GM23338 (cell line): Measurements from ENCODE around the gene IGF2BP1. TPM values are rescaled to one million over a fixed set of nuclear protein-coding genes. Genes with fewer than 3 reads are reported as not detected.

Experiments used
- ATAC-seq: fragments of 200-7000 bp; cut with Tn5 transposase; 3 replicates; pipeline ENCODE4 v1.9.1; 2020
- DNase-seq: peaks from one replicate; pipeline ENCODE4 v3.0.0-alpha.2; 2015; ENCODE audit warnings: low spot score
- H2AFZ ChIP-seq: fragments of 200-600 bp; sonication (generic); 2 replicates; pipeline ENCODE4 v1.8.0; 2016; ENCODE audit warnings: antibody characterized with exemption, mild to moderate bottlenecking, moderate library complexity
- H3F3A ChIP-seq: fragments of 200-600 bp; sonication (generic); replicated peaks from 2 replicates; pipeline ENCODE4 v1.8.0; 2017; ENCODE audit warnings: antibody characterized with exemption, mixed run types, low read depth
- H3K27ac ChIP-seq: fragments of 200-600 bp; sonication (generic); 2 replicates; pipeline ENCODE4 v1.6.1; 2016; ENCODE audit warnings: low read depth
- H3K27me3 ChIP-seq: fragments of 200-600 bp; sonication (generic); 2 replicates; pipeline ENCODE4 v1.8.0; 2016; ENCODE audit warnings: mild to moderate bottlenecking, mixed run types, moderate library complexity; ENCODE audit not compliant: insufficient read depth
- H3K36me3 ChIP-seq: fragments of 200-600 bp; sonication (generic); 2 replicates; pipeline ENCODE4 v1.8.0; 2016; ENCODE audit warnings: mild to moderate bottlenecking; ENCODE audit not compliant: insufficient read depth
- H3K4me1 ChIP-seq: fragments of 200-600 bp; sonication (generic); 2 replicates; pipeline ENCODE4 v1.8.0; 2016; ENCODE audit warnings: mild to moderate bottlenecking, moderate library complexity; ENCODE audit not compliant: insufficient read depth
- H3K4me2 ChIP-seq: fragments of 200-600 bp; sonication (generic); 2 replicates; pipeline ENCODE4 v1.7.1; 2017; ENCODE audit warnings: mixed run types
- H3K4me3 ChIP-seq: fragments of 200-600 bp; sonication (generic); 2 replicates; pipeline ENCODE4 v1.6.1; 2016; ENCODE audit warnings: mixed run types
- H3K79me2 ChIP-seq: fragments of 200-600 bp; sonication (generic); replicated peaks from 2 replicates; pipeline ENCODE4 v1.8.0; 2017; ENCODE audit warnings: mild to moderate bottlenecking; ENCODE audit not compliant: insufficient read depth
- H3K9me2 ChIP-seq: fragments of 200-600 bp; sonication (generic); 2 replicates; pipeline ENCODE4 v1.8.0; 2017; ENCODE audit not compliant: insufficient read depth
- H4K20me1 ChIP-seq: fragments of 200-600 bp; sonication (generic); replicated peaks from 2 replicates; pipeline ENCODE4 v1.8.0; 2017; ENCODE audit warnings: mild to moderate bottlenecking; ENCODE audit not compliant: insufficient read depth
- H3K27ac Mint-ChIP-seq: 2 replicates; pipeline ENCODE4 v1.8.0; 2020; ENCODE audit warnings: inconsistent platforms, mild to moderate bottlenecking, moderate library complexity, mixed read lengths
- H3K27me3 Mint-ChIP-seq: 3 replicates; pipeline ENCODE4 v1.8.0; 2022; ENCODE audit warnings: low read depth, mild to moderate bottlenecking, moderate library complexity, mixed read lengths, inconsistent platforms; ENCODE audit not compliant: insufficient read depth, poor library complexity
- H3K36me3 Mint-ChIP-seq: 3 replicates; pipeline ENCODE4 v1.8.0; 2021; ENCODE audit warnings: low read depth, mild to moderate bottlenecking, inconsistent platforms, moderate library complexity, mixed read lengths
- H3K4me1 Mint-ChIP-seq: 3 replicates; pipeline ENCODE4 v1.8.0; 2020; ENCODE audit warnings: mild to moderate bottlenecking, inconsistent platforms, mixed read lengths
- H3K4me3 Mint-ChIP-seq: 3 replicates; pipeline ENCODE4 v1.8.0; 2021; ENCODE audit warnings: moderate library complexity, mild to moderate bottlenecking, inconsistent platforms, mixed read lengths
- H3K9me3 Mint-ChIP-seq: 3 replicates; pipeline ENCODE4 v1.8.0; 2020; ENCODE audit warnings: moderate library complexity, mild to moderate bottlenecking, inconsistent platforms, mixed read lengths
- CREB1 ChIP-seq: fragments of 250-450 bp; sonication (Bioruptor Pico); IDR thresholded peaks from 2 replicates; pipeline ENCODE4 v1.5.0; 2020; ENCODE audit warnings: low read depth, mild to moderate bottlenecking, moderate library complexity
- EZH2 ChIP-seq: fragments of 200-600 bp; sonication (generic); IDR thresholded peaks from one replicate; pipeline ENCODE4 v1.8.0; 2017; ENCODE audit warnings: antibody characterized with exemption, mild to moderate bottlenecking, low read depth; ENCODE audit not compliant: unreplicated experiment
- EZH2phosphoT487 ChIP-seq: fragments of 200-600 bp; sonication (generic); IDR thresholded peaks from one replicate; pipeline ENCODE4 v1.8.1; 2018; ENCODE audit warnings: antibody characterized with exemption; ENCODE audit not compliant: unreplicated experiment
- JUNB ChIP-seq: IDR thresholded peaks from one replicate; pipeline ENCODE4 v1.6.1; 2016; ENCODE audit warnings: antibody characterized with exemption; ENCODE audit not compliant: unreplicated experiment
- NANOG ChIP-seq: IDR thresholded peaks from 2 replicates; pipeline ENCODE4 v1.6.1; 2016; ENCODE audit warnings: antibody characterized with exemption, borderline replicate concordance
- POLR2AphosphoS5 ChIP-seq: IDR thresholded peaks from 2 replicates; pipeline ENCODE4 v1.6.1; 2016; ENCODE audit warnings: antibody characterized with exemption, low read depth
- STAT1 ChIP-seq: IDR thresholded peaks from one replicate; pipeline ENCODE4 v1.6.1; 2016; ENCODE audit warnings: antibody characterized with exemption; ENCODE audit not compliant: unreplicated experiment
- ZNF114 ChIP-seq: fragments of 250-450 bp; sonication (Bioruptor Pico); IDR thresholded peaks from 2 replicates; pipeline ENCODE4 v1.5.0; 2020; ENCODE audit warnings: mild to moderate bottlenecking, moderate library complexity
- ZNF331 ChIP-seq: fragments of 250-450 bp; sonication (Bioruptor Pico); IDR thresholded peaks from 2 replicates; pipeline ENCODE4 v1.5.0; 2020; ENCODE audit warnings: low read depth, mild to moderate bottlenecking, moderate library complexity
- polyA plus RNA-seq: library from polyadenylated mRNA; unstranded; fragments of >200 nt; fragmentation: Nextera tagmentation; extraction: Ambion mirVana; gene quantifications from 2 replicates; pipeline ENCODE4 v1.2.1, GENCODE V29; 2016
- total RNA-seq: library from RNA; depleted of rRNA; stranded (reverse); fragments of >200 nt; shearing (Covaris generic); gene quantifications from 2 replicates; pipeline ENCODE4 v1.2.3, GENCODE V29; 2014
- TF ChIP-seq, protein P1 (sequence below): IDR thresholded peaks from one replicate; pipeline ENCODE4 v1.6.1; 2018; ENCODE audit warnings: antibody characterized with exemption; ENCODE audit not compliant: unreplicated experiment
- TF ChIP-seq, protein P2 (sequence below), 2 experiments: fragments of 200-600 bp in 1 of 2; sonication (generic) in 1 of 2; conservative IDR thresholded peaks; 2 replicates each; pipeline versions ENCODE4 v1.5.1 to v1.6.1; 2016 to 2017; ENCODE audit warnings: antibody characterized with exemption in 2 of 2, low read depth in 2 of 2, mild to moderate bottlenecking in 2 of 2, moderate library complexity in 1 of 2
- TF ChIP-seq, protein P3 (sequence below): fragments of 250-450 bp; sonication (Bioruptor Pico); IDR thresholded peaks from 2 replicates; pipeline ENCODE4 v1.5.0; 2020; ENCODE audit warnings: mild to moderate bottlenecking, moderate library complexity
- TF ChIP-seq, protein P4 (sequence below): IDR thresholded peaks from 2 replicates; pipeline ENCODE4 v1.6.1; 2016; ENCODE audit warnings: antibody characterized with exemption

Gene IGF2BP1
- total and polyA plus RNA-seq, 2 experiments from 2014 or later = 68.6 to 249 TPM

DNA sequence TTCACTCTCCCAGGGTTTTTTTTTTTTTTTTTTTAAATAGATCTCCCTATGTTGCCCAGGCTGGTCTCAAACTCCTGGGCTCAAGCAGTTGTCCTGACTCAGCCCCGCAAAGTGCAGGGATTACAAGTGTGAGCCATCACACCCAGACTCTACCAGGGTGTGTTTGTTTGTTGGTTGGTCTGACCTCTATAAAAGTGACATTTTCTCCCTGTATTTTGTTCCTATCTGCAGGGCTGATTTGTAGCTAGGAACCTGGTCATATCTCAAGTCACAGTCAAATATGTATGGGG lies 89.1 kb downstream of the IGF2BP1 start:
- Histone ChIP-seq H3K4me2 (no peak overlapping the region), H2AFZ (no peak overlapping the region), H3K4me3 (no peak overlapping the region), H3K9me2 (no peaks in the 10 kb centered on the region), H4K20me1 (no peaks in the 10 kb centered on the region), H3K27ac (no peak overlapping the region), H3K27me3 (no peaks in the 10 kb centered on the region), H3F3A (no peaks in the 10 kb centered on the region), H3K79me2 (no peaks in the 10 kb centered on the region), H3K4me1 (peaks cover 5% of the 10 kb centered on the region), H3K36me3 (no peaks in the 10 kb centered on the region)
- H3K27ac Mint-ChIP-seq = no peak overlapping the region
- H3K9me3 Mint-ChIP-seq = no peaks in the 10 kb centered on the region; the same call in 2 of the 3 replicates
- ATAC-seq (no peak; the same call in 2 of the 3 replicates), DNase-seq (no peak)
- H3K27me3 Mint-ChIP-seq = peaks cover 7% of the 10 kb centered on the region
- TF ChIP-seq, protein P1, sequence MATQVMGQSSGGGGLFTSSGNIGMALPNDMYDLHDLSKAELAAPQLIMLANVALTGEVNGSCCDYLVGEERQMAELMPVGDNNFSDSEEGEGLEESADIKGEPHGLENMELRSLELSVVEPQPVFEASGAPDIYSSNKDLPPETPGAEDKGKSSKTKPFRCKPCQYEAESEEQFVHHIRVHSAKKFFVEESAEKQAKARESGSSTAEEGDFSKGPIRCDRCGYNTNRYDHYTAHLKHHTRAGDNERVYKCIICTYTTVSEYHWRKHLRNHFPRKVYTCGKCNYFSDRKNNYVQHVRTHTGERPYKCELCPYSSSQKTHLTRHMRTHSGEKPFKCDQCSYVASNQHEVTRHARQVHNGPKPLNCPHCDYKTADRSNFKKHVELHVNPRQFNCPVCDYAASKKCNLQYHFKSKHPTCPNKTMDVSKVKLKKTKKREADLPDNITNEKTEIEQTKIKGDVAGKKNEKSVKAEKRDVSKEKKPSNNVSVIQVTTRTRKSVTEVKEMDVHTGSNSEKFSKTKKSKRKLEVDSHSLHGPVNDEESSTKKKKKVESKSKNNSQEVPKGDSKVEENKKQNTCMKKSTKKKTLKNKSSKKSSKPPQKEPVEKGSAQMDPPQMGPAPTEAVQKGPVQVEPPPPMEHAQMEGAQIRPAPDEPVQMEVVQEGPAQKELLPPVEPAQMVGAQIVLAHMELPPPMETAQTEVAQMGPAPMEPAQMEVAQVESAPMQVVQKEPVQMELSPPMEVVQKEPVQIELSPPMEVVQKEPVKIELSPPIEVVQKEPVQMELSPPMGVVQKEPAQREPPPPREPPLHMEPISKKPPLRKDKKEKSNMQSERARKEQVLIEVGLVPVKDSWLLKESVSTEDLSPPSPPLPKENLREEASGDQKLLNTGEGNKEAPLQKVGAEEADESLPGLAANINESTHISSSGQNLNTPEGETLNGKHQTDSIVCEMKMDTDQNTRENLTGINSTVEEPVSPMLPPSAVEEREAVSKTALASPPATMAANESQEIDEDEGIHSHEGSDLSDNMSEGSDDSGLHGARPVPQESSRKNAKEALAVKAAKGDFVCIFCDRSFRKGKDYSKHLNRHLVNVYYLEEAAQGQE = no peak
- TF ChIP-seq, protein P2, sequence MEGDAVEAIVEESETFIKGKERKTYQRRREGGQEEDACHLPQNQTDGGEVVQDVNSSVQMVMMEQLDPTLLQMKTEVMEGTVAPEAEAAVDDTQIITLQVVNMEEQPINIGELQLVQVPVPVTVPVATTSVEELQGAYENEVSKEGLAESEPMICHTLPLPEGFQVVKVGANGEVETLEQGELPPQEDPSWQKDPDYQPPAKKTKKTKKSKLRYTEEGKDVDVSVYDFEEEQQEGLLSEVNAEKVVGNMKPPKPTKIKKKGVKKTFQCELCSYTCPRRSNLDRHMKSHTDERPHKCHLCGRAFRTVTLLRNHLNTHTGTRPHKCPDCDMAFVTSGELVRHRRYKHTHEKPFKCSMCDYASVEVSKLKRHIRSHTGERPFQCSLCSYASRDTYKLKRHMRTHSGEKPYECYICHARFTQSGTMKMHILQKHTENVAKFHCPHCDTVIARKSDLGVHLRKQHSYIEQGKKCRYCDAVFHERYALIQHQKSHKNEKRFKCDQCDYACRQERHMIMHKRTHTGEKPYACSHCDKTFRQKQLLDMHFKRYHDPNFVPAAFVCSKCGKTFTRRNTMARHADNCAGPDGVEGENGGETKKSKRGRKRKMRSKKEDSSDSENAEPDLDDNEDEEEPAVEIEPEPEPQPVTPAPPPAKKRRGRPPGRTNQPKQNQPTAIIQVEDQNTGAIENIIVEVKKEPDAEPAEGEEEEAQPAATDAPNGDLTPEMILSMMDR (conservative IDR thresholded peaks at IDR 0.05; ENCODE audit: low read depth in 2 of 2) = no peak
- TF ChIP-seq, protein P3, sequence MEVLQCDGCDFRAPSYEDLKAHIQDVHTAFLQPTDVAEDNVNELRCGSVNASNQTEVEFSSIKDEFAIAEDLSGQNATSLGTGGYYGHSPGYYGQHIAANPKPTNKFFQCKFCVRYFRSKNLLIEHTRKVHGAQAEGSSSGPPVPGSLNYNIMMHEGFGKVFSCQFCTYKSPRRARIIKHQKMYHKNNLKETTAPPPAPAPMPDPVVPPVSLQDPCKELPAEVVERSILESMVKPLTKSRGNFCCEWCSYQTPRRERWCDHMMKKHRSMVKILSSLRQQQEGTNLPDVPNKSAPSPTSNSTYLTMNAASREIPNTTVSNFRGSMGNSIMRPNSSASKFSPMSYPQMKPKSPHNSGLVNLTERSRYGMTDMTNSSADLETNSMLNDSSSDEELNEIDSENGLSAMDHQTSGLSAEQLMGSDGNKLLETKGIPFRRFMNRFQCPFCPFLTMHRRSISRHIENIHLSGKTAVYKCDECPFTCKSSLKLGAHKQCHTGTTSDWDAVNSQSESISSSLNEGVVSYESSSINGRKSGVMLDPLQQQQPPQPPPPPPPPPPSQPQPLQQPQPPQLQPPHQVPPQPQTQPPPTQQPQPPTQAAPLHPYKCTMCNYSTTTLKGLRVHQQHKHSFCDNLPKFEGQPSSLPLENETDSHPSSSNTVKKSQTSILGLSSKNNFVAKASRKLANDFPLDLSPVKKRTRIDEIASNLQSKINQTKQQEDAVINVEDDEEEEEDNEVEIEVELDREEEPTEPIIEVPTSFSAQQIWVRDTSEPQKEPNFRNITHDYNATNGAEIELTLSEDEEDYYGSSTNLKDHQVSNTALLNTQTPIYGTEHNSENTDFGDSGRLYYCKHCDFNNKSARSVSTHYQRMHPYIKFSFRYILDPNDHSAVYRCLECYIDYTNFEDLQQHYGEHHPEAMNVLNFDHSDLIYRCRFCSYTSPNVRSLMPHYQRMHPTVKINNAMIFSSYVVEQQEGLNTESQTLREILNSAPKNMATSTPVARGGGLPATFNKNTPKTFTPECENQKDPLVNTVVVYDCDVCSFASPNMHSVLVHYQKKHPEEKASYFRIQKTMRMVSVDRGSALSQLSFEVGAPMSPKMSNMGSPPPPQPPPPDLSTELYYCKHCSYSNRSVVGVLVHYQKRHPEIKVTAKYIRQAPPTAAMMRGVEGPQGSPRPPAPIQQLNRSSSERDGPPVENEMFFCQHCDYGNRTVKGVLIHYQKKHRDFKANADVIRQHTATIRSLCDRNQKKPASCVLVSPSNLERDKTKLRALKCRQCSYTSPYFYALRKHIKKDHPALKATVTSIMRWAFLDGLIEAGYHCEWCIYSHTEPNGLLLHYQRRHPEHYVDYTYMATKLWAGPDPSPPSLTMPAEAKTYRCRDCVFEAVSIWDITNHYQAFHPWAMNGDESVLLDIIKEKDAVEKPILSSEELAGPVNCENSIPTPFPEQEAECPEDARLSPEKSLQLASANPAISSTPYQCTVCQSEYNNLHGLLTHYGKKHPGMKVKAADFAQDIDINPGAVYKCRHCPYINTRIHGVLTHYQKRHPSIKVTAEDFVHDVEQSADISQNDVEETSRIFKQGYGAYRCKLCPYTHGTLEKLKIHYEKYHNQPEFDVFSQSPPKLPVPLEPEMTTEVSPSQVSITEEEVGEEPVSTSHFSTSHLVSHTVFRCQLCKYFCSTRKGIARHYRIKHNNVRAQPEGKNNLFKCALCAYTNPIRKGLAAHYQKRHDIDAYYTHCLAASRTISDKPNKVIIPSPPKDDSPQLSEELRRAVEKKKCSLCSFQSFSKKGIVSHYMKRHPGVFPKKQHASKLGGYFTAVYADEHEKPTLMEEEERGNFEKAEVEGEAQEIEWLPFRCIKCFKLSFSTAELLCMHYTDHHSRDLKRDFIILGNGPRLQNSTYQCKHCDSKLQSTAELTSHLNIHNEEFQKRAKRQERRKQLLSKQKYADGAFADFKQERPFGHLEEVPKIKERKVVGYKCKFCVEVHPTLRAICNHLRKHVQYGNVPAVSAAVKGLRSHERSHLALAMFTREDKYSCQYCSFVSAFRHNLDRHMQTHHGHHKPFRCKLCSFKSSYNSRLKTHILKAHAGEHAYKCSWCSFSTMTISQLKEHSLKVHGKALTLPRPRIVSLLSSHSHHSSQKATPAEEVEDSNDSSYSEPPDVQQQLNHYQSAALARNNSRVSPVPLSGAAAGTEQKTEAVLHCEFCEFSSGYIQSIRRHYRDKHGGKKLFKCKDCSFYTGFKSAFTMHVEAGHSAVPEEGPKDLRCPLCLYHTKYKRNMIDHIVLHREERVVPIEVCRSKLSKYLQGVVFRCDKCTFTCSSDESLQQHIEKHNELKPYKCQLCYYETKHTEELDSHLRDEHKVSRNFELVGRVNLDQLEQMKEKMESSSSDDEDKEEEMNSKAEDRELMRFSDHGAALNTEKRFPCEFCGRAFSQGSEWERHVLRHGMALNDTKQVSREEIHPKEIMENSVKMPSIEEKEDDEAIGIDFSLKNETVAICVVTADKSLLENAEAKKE (CRISPR knock-in tag) = no peak
- TF ChIP-seq EZH2phosphoT487 (no peak), POLR2AphosphoS5 (no peak), EZH2 (no peak), JUNB (no peak), ZNF331 (CRISPR knock-in tag) (no peak), STAT1 (no peak), ZNF114 (CRISPR knock-in tag) (no peak), NANOG (no peak), CREB1 (CRISPR knock-in tag) (no peak)
- TF ChIP-seq, protein P4, sequence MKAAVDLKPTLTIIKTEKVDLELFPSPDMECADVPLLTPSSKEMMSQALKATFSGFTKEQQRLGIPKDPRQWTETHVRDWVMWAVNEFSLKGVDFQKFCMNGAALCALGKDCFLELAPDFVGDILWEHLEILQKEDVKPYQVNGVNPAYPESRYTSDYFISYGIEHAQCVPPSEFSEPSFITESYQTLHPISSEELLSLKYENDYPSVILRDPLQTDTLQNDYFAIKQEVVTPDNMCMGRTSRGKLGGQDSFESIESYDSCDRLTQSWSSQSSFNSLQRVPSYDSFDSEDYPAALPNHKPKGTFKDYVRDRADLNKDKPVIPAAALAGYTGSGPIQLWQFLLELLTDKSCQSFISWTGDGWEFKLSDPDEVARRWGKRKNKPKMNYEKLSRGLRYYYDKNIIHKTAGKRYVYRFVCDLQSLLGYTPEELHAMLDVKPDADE = no peak
- H3K4me3 Mint-ChIP-seq = no peak overlapping the region
- H3K4me1 Mint-ChIP-seq = peaks cover 14% of the 10 kb centered on the region
- H3K36me3 Mint-ChIP-seq = no peaks in the 10 kb centered on the region
